ENCODE data around the gene SASH3.

DNA sequence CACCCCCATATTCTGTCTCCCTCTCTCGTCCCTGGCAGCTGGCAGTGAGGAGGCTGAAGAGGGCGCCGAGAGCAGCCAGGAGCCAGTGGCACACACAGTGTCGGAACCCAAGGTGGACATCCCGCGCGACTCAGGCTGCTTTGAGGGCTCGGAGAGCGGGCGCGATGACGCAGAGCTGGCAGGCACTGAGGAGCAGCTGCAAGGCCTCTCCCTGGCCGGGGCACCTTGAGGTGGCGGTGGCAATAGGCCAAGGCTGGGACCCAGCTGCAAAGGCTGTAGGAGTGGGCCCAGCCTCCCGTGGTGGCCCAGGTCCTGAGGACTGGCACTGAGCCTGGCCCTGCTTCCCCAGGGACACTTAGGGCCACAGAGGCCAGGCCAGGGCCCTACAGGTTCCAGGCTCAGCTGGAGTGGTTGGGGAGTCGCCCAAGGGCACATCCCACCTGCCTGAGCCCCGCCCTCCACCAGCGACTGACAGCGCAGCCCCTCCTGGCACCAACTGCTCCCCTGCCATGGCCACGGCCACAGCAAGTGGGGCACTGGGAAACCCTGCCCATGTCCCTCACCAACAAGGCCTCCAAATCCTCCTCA, 13.9 kb downstream of the SASH3 start:
- TF ChIP-seq EZH2phosphoT487 (IDR thresholded peaks at IDR 0.05; ENCODE audit: borderline replicate concordance, low read length) (no peak), EZH2 (IDR thresholded peaks at IDR 0.05; ENCODE audit: low read length, unreplicated experiment) (no peak)
- TF ChIP-seq, protein P1, sequence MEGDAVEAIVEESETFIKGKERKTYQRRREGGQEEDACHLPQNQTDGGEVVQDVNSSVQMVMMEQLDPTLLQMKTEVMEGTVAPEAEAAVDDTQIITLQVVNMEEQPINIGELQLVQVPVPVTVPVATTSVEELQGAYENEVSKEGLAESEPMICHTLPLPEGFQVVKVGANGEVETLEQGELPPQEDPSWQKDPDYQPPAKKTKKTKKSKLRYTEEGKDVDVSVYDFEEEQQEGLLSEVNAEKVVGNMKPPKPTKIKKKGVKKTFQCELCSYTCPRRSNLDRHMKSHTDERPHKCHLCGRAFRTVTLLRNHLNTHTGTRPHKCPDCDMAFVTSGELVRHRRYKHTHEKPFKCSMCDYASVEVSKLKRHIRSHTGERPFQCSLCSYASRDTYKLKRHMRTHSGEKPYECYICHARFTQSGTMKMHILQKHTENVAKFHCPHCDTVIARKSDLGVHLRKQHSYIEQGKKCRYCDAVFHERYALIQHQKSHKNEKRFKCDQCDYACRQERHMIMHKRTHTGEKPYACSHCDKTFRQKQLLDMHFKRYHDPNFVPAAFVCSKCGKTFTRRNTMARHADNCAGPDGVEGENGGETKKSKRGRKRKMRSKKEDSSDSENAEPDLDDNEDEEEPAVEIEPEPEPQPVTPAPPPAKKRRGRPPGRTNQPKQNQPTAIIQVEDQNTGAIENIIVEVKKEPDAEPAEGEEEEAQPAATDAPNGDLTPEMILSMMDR (conservative IDR thresholded peaks at IDR 0.05; ENCODE audit: low read depth, low read length) = no peak
